ENCODE measurements around the gene COL2A1. TPM values are rescaled to one million over a fixed set of nuclear protein-coding genes. Genes with fewer than 3 reads are reported as not detected.

Gene COL2A1
- total RNA-seq, 1 donor from 2014 or later = 69.1 TPM

- H3K79me2 ChIP-seq (ENCODE audit: low read depth) = no peaks in the 10 kb centered on the region
- H3K9me3 ChIP-seq (ENCODE audit: low read depth) = no peaks in the 10 kb centered on the region
- TF ChIP-seq EZH2 (IDR thresholded peaks at IDR 0.05) (no peak), CTCF (IDR thresholded peaks at IDR 0.05) (no peak), EZH2phosphoT487 (IDR thresholded peaks at IDR 0.05) (no peak)
- H3K27ac ChIP-seq = no peak overlapping the region
- peaks cover 51% of the 10 kb centered on the region for H3K4me1 ChIP-seq
- Mint-ChIP-seq H3K27me3 (ENCODE audit: insufficient read depth, low read depth) (peaks cover 11% of the 10 kb centered on the region), H3K9me3 (no peaks in the 10 kb centered on the region), H3K27ac (no peak overlapping the region), H3K4me3 (no peak overlapping the region), H3K36me3 (peaks cover 51% of the 10 kb centered on the region), H3K4me1 (peaks cover 50% of the 10 kb centered on the region)
- no peak for DNase-seq (ENCODE audit: low spot score)
- no peak overlapping the region for H3K4me3 ChIP-seq
- peaks cover 18% of the 10 kb centered on the region for H3K36me3 ChIP-seq
- H3K27me3 ChIP-seq = peaks cover 31% of the 10 kb centered on the region
- no peak overlapping the region for H3K4me2 ChIP-seq
- peaks cover 26% of the 10 kb centered on the region for H3F3A ChIP-seq (ENCODE audit: low read depth)
- peaks cover 60% of the 10 kb centered on the region for H4K20me1 ChIP-seq (ENCODE audit: low read depth)
- no peak overlapping the region for H2AFZ ChIP-seq (replicated peaks)
- H3K9ac ChIP-seq = no peak overlapping the region
Observed at GRCh38 chr12:47993491-47993890, 10.8 kb downstream of the COL2A1 start.

GRCh38 chr12:47992776-47993175 lies 11.5 kb downstream of the COL2A1 start:
- DNase-seq (ENCODE audit: low spot score) = no peak
- Histone ChIP-seq H3K9ac (no peak overlapping the region), H3K27me3 (peaks cover 24% of the 10 kb centered on the region), H3K9me3 (ENCODE audit: low read depth) (no peaks in the 10 kb centered on the region), H3F3A (ENCODE audit: low read depth) (peaks cover 29% of the 10 kb centered on the region), H3K36me3 (peaks cover 18% of the 10 kb centered on the region), H3K4me2 (no peak overlapping the region), H2AFZ (replicated peaks) (no peak overlapping the region), H3K79me2 (ENCODE audit: low read depth) (no peaks in the 10 kb centered on the region), H3K4me1 (peaks cover 49% of the 10 kb centered on the region), H3K27ac (peak overlapping the region; percentile 69), H3K4me3 (no peak overlapping the region), H4K20me1 (ENCODE audit: low read depth) (peaks cover 60% of the 10 kb centered on the region)
- Mint-ChIP-seq H3K4me1 (peaks cover 50% of the 10 kb centered on the region), H3K27ac (peak overlapping the region; percentile 33), H3K27me3 (ENCODE audit: insufficient read depth, low read depth) (peaks cover 16% of the 10 kb centered on the region), H3K36me3 (peaks cover 51% of the 10 kb centered on the region), H3K4me3 (peak overlapping the region; percentile 15), H3K9me3 (no peaks in the 10 kb centered on the region)
- TF ChIP-seq CTCF (IDR thresholded peaks at IDR 0.05) (no peak), EZH2 (IDR thresholded peaks at IDR 0.05) (no peak)

GRCh38 chr12:47991106-47992061 lies 12.9 kb downstream of the COL2A1 start:
- H3K36me3 ChIP-seq = peaks cover 9% of the 10 kb centered on the region
- Mint-ChIP-seq H3K27ac (peak overlapping the region; percentile 90), H3K4me3 (peak overlapping the region; percentile 38), H3K9me3 (no peaks in the 10 kb centered on the region), H3K36me3 (peaks cover 50% of the 10 kb centered on the region), H3K27me3 (ENCODE audit: insufficient read depth, low read depth) (peaks cover 16% of the 10 kb centered on the region), H3K4me1 (peaks cover 60% of the 10 kb centered on the region)
- H3K27ac ChIP-seq = peak overlapping the region; percentile 69
- TF ChIP-seq EZH2phosphoT487 (IDR thresholded peaks at IDR 0.05) (no peak), CTCF (IDR thresholded peaks at IDR 0.05) (no peak), EZH2 (IDR thresholded peaks at IDR 0.05) (no peak)
- DNase-seq (ENCODE audit: low spot score) = peak; percentile 91
- peaks cover 56% of the 10 kb centered on the region for H4K20me1 ChIP-seq (ENCODE audit: low read depth)
- H3K27me3 ChIP-seq = peaks cover 10% of the 10 kb centered on the region
- peak overlapping the region; percentile 65 for H3K4me2 ChIP-seq
- H3K9ac ChIP-seq = no peak overlapping the region
- H3K9me3 ChIP-seq (ENCODE audit: low read depth) = no peaks in the 10 kb centered on the region
- H3F3A ChIP-seq (ENCODE audit: low read depth) = peaks cover 29% of the 10 kb centered on the region
- peaks cover 48% of the 10 kb centered on the region for H3K4me1 ChIP-seq
- H3K4me3 ChIP-seq = no peak overlapping the region
- no peak overlapping the region for H2AFZ ChIP-seq (replicated peaks)
- H3K79me2 ChIP-seq (ENCODE audit: low read depth) = no peaks in the 10 kb centered on the region

Measured in neural progenitor cell (in vitro differentiated cells).